ENCODE results near the gene PTPRK.

The PTPRK gene

DNA sequence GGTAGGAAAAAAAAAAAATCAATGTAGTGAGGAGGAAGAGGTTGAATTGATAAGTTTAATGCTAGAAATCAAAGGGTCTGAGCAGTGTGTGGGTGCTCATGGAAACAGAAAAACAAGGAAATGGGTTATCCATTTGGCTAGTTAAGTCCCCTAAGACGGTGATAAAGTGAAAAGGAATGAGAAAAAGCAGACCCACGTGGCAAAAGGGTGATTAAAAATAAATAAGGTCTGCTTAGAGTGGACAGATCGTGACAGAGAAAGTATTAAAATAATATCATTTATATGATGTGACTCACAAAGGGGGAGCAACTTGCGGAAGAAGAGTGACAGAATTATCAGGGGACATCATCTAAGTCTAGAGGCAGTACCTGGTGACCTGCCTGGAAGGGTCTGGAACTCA, 367.8 kb downstream of the PTPRK start:
- TF ChIP-seq, protein P1, sequence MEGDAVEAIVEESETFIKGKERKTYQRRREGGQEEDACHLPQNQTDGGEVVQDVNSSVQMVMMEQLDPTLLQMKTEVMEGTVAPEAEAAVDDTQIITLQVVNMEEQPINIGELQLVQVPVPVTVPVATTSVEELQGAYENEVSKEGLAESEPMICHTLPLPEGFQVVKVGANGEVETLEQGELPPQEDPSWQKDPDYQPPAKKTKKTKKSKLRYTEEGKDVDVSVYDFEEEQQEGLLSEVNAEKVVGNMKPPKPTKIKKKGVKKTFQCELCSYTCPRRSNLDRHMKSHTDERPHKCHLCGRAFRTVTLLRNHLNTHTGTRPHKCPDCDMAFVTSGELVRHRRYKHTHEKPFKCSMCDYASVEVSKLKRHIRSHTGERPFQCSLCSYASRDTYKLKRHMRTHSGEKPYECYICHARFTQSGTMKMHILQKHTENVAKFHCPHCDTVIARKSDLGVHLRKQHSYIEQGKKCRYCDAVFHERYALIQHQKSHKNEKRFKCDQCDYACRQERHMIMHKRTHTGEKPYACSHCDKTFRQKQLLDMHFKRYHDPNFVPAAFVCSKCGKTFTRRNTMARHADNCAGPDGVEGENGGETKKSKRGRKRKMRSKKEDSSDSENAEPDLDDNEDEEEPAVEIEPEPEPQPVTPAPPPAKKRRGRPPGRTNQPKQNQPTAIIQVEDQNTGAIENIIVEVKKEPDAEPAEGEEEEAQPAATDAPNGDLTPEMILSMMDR (IDR thresholded peaks at IDR 0.05; ENCODE audit: low read depth, low read length), result no peak
- H3K4me3 ChIP-seq (ENCODE audit: low read depth, low read length), result no peak overlapping the region
- DNase-seq (ENCODE audit: low read depth, low spot score), result no peak
- in situ Hi-C loops (cut with HindIII; ENCODE audit: low sequenced_read_pairs), result no loop called here

- TF ChIP-seq, protein P1 (IDR thresholded peaks at IDR 0.05; ENCODE audit: low read depth, low read length), result no peak
- no peak for DNase-seq (ENCODE audit: low read depth, low spot score)
- H3K4me3 ChIP-seq (ENCODE audit: low read depth, low read length), result no peak overlapping the region
- in situ Hi-C loops (cut with HindIII; ENCODE audit: low sequenced_read_pairs), result no loop called here
These were observed 370.0 kb downstream of the PTPRK start for GRCh38 chr6:128150376-128150775.

GRCh38 chr6:128149796-128150195, 370.6 kb downstream of the PTPRK start:
- in situ Hi-C loops (cut with HindIII; ENCODE audit: low sequenced_read_pairs), result no loop called here
- DNase-seq (ENCODE audit: low read depth, low spot score), result no peak
- H3K4me3 ChIP-seq (ENCODE audit: low read depth, low read length), result no peak overlapping the region
- TF ChIP-seq, protein P1 (IDR thresholded peaks at IDR 0.05; ENCODE audit: low read depth, low read length), result no peak

DNA sequence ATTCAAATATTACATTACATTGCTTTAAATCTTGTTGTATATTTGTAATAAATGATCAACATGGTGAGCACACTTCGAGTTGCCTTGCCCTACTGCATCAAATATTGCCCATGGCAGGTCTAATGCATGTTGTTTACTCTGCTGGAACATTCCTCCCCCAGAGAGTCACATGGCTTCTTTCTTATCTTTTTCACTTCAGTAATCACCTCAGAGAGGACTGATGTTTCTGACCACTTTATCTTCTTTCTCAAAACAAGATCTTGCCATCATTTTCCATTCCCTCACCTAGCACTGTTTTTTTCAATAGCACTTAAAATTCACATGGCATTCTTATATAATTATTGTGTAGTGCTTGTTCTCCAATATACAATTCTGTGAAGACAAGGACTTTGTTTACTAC, 376.1 kb downstream of the PTPRK start:
- H3K4me3 ChIP-seq (ENCODE audit: low read depth, low read length), result no peak overlapping the region

DNA sequence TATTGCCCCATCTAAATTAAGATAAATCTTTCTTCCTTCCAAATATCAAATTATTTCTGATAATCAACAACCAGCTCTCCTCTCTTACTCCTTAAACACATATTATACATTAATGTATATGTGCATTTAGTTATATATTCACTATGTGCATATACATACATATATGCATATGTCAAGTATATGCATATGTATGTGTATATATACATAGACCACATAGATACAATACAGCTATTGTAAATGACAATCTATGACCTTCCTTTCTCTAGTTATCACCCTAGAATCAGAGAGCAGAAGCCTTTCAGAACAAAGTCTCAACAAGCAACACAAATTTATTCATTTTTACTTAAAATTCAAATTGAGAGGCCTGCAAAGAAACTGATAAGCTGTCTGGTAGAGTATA, 378.5 kb downstream of the PTPRK start:
- in situ Hi-C loops (cut with HindIII; ENCODE audit: low sequenced_read_pairs), result no loop called here
- TF ChIP-seq, protein P1 (IDR thresholded peaks at IDR 0.05; ENCODE audit: low read depth, low read length), result no peak
- no peak for DNase-seq (ENCODE audit: low read depth, low spot score)
- H3K4me3 ChIP-seq (ENCODE audit: low read depth, low read length), result no peak overlapping the region

More for the DNA sequence above, 376.1 kb downstream of the PTPRK start:
- TF ChIP-seq, protein P1 (IDR thresholded peaks at IDR 0.05; ENCODE audit: low read depth, low read length), result no peak
- DNase-seq (ENCODE audit: low read depth, low spot score), result no peak
- in situ Hi-C loops (cut with HindIII; ENCODE audit: low sequenced_read_pairs), result no loop called here

DNA sequence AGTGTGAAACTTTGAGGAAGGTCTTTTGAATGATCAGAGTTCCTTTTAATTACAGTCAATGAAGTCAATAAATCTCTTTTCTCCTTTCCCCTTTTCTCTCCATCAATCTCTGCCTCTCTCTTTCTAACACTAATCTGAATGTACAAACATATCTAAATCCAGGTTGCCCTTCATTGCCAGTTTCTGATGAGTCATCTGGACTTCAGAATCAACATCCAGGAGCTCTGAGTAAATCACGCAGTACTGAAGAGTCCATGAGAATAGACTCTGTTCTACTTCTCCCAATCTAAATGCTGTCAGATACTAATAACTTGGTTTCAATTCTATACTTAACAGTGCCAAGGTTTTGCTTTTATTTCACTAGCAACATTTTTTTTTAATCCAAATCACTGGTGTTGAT, 380.9 kb downstream of the PTPRK start:
- H3K4me3 ChIP-seq (ENCODE audit: low read depth, low read length), result no peak overlapping the region
- TF ChIP-seq, protein P1 (IDR thresholded peaks at IDR 0.05; ENCODE audit: low read depth, low read length), result no peak
- in situ Hi-C loops (cut with HindIII; ENCODE audit: low sequenced_read_pairs), result no loop called here
- peak; percentile 56 for DNase-seq (ENCODE audit: low read depth, low spot score)

DNA sequence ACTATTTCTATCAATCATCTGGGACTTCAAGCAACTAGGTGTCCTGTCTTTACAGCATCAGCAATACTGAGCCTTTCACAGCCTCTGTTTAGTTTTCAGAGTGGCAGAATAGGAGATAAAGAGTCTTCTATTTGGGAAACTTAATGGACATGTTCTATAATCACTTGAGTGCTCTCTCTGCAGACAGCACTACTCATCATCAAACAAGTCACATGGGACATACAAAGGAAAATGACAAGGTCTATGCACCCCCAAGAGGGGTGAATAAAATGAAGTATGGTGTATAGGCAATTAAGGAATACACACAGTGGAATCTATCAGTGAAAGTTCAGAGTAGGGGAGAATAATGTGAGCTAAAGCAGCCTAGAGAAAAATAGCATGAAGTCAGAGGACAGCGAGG, 381.7 kb downstream of the PTPRK start:
- DNase-seq (ENCODE audit: low read depth, low spot score), result no peak
- in situ Hi-C loops (cut with HindIII; ENCODE audit: low sequenced_read_pairs), result no loop called here
- H3K4me3 ChIP-seq (ENCODE audit: low read depth, low read length), result no peak overlapping the region
- TF ChIP-seq, protein P1 (IDR thresholded peaks at IDR 0.05; ENCODE audit: low read depth, low read length), result no peak
